ENCODE data around the gene CEND1.

- TF ChIP-seq CTCF (IDR thresholded peaks at IDR 0.05; ENCODE audit: low read depth, low read length, poor library complexity, severe bottlenecking) (no peak), EZH2phosphoT487 (IDR thresholded peaks at IDR 0.05; ENCODE audit: borderline replicate concordance, low read length) (no peak)
Measured at GRCh38 chr11:770642-771616, 19.0 kb downstream of the CEND1 start.

Data from DOHH2 (cell line).